ENCODE measurements around the gene TBL1X.

DNA sequence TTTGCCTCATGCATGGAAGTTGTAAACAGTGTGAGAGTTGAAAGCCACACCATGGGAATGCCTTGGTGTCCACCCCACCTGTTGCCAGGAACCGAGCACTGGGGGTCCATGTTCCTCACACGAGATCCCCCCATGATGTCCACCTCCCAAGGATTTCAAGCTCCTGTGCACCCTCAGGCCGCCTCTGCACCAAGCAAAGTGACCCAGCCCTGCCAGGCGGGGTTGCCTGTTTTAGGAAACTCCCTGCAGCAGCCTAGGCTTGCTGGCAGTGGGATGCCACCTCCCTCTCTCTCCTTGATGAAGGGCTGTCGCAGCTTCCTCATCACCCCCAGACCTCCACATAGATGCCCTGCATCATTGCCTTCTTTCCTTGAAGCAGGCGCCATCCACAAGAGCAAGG, 218.0 kb downstream of the TBL1X start:
- TF ChIP-seq, protein P1, sequence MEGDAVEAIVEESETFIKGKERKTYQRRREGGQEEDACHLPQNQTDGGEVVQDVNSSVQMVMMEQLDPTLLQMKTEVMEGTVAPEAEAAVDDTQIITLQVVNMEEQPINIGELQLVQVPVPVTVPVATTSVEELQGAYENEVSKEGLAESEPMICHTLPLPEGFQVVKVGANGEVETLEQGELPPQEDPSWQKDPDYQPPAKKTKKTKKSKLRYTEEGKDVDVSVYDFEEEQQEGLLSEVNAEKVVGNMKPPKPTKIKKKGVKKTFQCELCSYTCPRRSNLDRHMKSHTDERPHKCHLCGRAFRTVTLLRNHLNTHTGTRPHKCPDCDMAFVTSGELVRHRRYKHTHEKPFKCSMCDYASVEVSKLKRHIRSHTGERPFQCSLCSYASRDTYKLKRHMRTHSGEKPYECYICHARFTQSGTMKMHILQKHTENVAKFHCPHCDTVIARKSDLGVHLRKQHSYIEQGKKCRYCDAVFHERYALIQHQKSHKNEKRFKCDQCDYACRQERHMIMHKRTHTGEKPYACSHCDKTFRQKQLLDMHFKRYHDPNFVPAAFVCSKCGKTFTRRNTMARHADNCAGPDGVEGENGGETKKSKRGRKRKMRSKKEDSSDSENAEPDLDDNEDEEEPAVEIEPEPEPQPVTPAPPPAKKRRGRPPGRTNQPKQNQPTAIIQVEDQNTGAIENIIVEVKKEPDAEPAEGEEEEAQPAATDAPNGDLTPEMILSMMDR (conservative IDR thresholded peaks at IDR 0.05; ENCODE audit: low read depth, low read length) = no peak
- TF ChIP-seq POLR2A (IDR thresholded peaks at IDR 0.05; ENCODE audit: low read depth, low read length) (no peak), FOS (IDR thresholded peaks at IDR 0.05; ENCODE audit: low read depth, low read length) (no peak), RFX5 (IDR thresholded peaks at IDR 0.05; ENCODE audit: low read depth, low read length) (no peak), RAD21 (IDR thresholded peaks at IDR 0.05; ENCODE audit: low read length) (no peak), SMC3 (IDR thresholded peaks at IDR 0.05; ENCODE audit: low read depth, low read length) (no peak), MAFK (IDR thresholded peaks at IDR 0.05; ENCODE audit: low read depth, low read length) (no peak)

Measured in IMR-90 (cell line).